ENCODE results near the gene TMPRSS11A. TPM values are rescaled to one million over a fixed set of nuclear protein-coding genes. Genes with fewer than 3 reads are reported as not detected.

TMPRSS11A gene
- total RNA-seq, 1 donor from 2014 or later, result 1.8 TPM

- H3K27me3 Mint-ChIP-seq (ENCODE audit: low read depth), result no peaks in the 10 kb centered on the region
- H3K9me3 Mint-ChIP-seq, result peaks cover 8% of the 10 kb centered on the region
- no peaks in the 10 kb centered on the region for H3K4me1 Mint-ChIP-seq
- H3K4me3 Mint-ChIP-seq, result no peak overlapping the region
- no peak for DNase-seq (ENCODE audit: low spot score in 2 of 2, unreplicated experiment in 2 of 2)
- no peak for TF ChIP-seq CTCF (IDR thresholded peaks at IDR 0.05; ENCODE audit: unreplicated experiment)
- H3K27ac Mint-ChIP-seq, result no peak overlapping the region
- H3K36me3 Mint-ChIP-seq, result no peaks in the 10 kb centered on the region
These were observed 68.6 kb downstream of the TMPRSS11A start for GRCh38 chr4:67894659-67895058.

- H3K9me3 Mint-ChIP-seq, result peaks cover 9% of the 10 kb centered on the region
- H3K4me1 Mint-ChIP-seq, result no peaks in the 10 kb centered on the region
- H3K27ac Mint-ChIP-seq, result no peak overlapping the region
- no peak overlapping the region for H3K4me3 Mint-ChIP-seq
- no peaks in the 10 kb centered on the region for H3K27me3 Mint-ChIP-seq (ENCODE audit: low read depth)
- no peak for TF ChIP-seq CTCF (IDR thresholded peaks at IDR 0.05; ENCODE audit: unreplicated experiment)
- no peaks in the 10 kb centered on the region for H3K36me3 Mint-ChIP-seq
- no peak for DNase-seq (ENCODE audit: low spot score in 2 of 2, unreplicated experiment in 2 of 2)
These were observed 70.4 kb downstream of the TMPRSS11A start for GRCh38 chr4:67892905-67893304.

GRCh38 chr4:67892253-67892652 is 71.0 kb downstream of the TMPRSS11A start:
- no peak overlapping the region for H3K4me3 Mint-ChIP-seq
- H3K27me3 Mint-ChIP-seq (ENCODE audit: low read depth), result no peaks in the 10 kb centered on the region
- no peak for TF ChIP-seq CTCF (IDR thresholded peaks at IDR 0.05; ENCODE audit: unreplicated experiment)
- H3K4me1 Mint-ChIP-seq, result no peaks in the 10 kb centered on the region
- peaks cover 9% of the 10 kb centered on the region for H3K9me3 Mint-ChIP-seq
- no peaks in the 10 kb centered on the region for H3K36me3 Mint-ChIP-seq
- H3K27ac Mint-ChIP-seq, result no peak overlapping the region
- DNase-seq (ENCODE audit: low spot score in 2 of 2, unreplicated experiment in 2 of 2), result no peak

GRCh38 chr4:67891645-67892044 is 71.6 kb downstream of the TMPRSS11A start:
- Mint-ChIP-seq H3K9me3 (peaks cover 9% of the 10 kb centered on the region), H3K36me3 (no peaks in the 10 kb centered on the region), H3K27ac (no peak overlapping the region), H3K27me3 (ENCODE audit: low read depth) (no peaks in the 10 kb centered on the region), H3K4me3 (no peak overlapping the region), H3K4me1 (no peaks in the 10 kb centered on the region)
- no peak for DNase-seq (ENCODE audit: low spot score in 2 of 2, unreplicated experiment in 2 of 2)
- TF ChIP-seq CTCF (IDR thresholded peaks at IDR 0.05; ENCODE audit: unreplicated experiment), result no peak

GRCh38 chr4:67886281-67886680 is 77.0 kb downstream of the TMPRSS11A start:
- H3K4me1 Mint-ChIP-seq, result no peaks in the 10 kb centered on the region
- H3K27ac Mint-ChIP-seq, result no peak overlapping the region
- DNase-seq (ENCODE audit: low spot score in 2 of 2, unreplicated experiment in 2 of 2), result no peak
- peaks cover 5% of the 10 kb centered on the region for H3K9me3 Mint-ChIP-seq
- H3K4me3 Mint-ChIP-seq, result no peak overlapping the region
- TF ChIP-seq CTCF (IDR thresholded peaks at IDR 0.05; ENCODE audit: unreplicated experiment), result no peak
- H3K36me3 Mint-ChIP-seq, result no peaks in the 10 kb centered on the region
- no peaks in the 10 kb centered on the region for H3K27me3 Mint-ChIP-seq (ENCODE audit: low read depth)

- Mint-ChIP-seq H3K4me1 (no peaks in the 10 kb centered on the region), H3K36me3 (no peaks in the 10 kb centered on the region), H3K9me3 (peaks cover 5% of the 10 kb centered on the region), H3K4me3 (no peak overlapping the region), H3K27me3 (ENCODE audit: low read depth) (no peaks in the 10 kb centered on the region), H3K27ac (no peak overlapping the region)
- no peak for TF ChIP-seq CTCF (IDR thresholded peaks at IDR 0.05; ENCODE audit: unreplicated experiment)
- no peak for DNase-seq (ENCODE audit: low spot score in 2 of 2, unreplicated experiment in 2 of 2)
These were observed 77.5 kb downstream of the TMPRSS11A start for GRCh38 chr4:67885762-67886161.
